K562 (cell line): Measurements from ENCODE around the gene TFF1. TPM values are rescaled to one million over a fixed set of nuclear protein-coding genes. Genes with fewer than 3 reads are reported as not detected.
A peak's percentile ranks its signal among the peaks of the same experiment; 100 is the strongest.

ENCODE experiments used
- ATAC-seq: fragments of 200-7000 bp; cut with Tn5 transposase; 3 replicates; pipeline ENCODE4 v1.9.1; 2020; ENCODE audit warnings: moderate library complexity
- BruUV-seq: library from RNA; stranded (reverse); fragments of 400-500 nt; replicated peaks from 2 replicates; lab custom pipeline; 2021; lab: Mats Ljungman, UMichigan
- CTCF ChIA-PET: fragments of 300-600 bp; formaldehyde crosslinking; extraction: SDS; loops from one replicate; lab custom pipeline; 2021; ENCODE audit warnings: low intra/inter-chr PET ratio; lab: Yijun Ruan, JAX
- POLR2A ChIA-PET: fragments of 300-600, 350-650 bp; sonication (Branson Sonifier 250); formaldehyde crosslinking; extraction: SDS; loops from one replicate; lab custom pipeline; 2021; ENCODE audit warnings: antibody characterized with exemption, inconsistent platforms; lab: Yijun Ruan, JAX
- DNase-seq, 4 experiments: peaks; one replicate each; pipeline versions ENCODE4 v3.0.0 to v3.0.0-alpha.2; 2011 to 2018; ENCODE audit warnings: low spot score in 3 of 4, mixed read lengths in 3 of 4; ENCODE audit errors: extremely low read depth in 1 of 4
- FAIRE-seq: peaks from 2 replicates; lab custom pipeline; 2011; peaks lifted over from hg19 to GRCh38; lab: Jason Lieb, UNC
- H2AFZ ChIP-seq: 2 replicates; pipeline ENCODE4 v1.6.0; 2011; ENCODE audit warnings: low read depth, low read length, control low read depth, inconsistent platforms
- H3K27ac ChIP-seq: fragments of 200-600 bp; 3 replicates; pipeline ENCODE4 v1.8.0; 2011; ENCODE audit warnings: low read depth, mild to moderate bottlenecking, control low read depth, inconsistent platforms, low read length, moderate library complexity, mixed read lengths; ENCODE audit errors: extremely low read depth
- H3K27me3 ChIP-seq, 2 experiments: fragments of 300-600 bp in 1 of 2; 2 replicates in 1 of 2; 3 replicates in 1 of 2; pipeline versions ENCODE4 v1.6.0 to v1.8.0; 2011; ENCODE audit warnings: inconsistent platforms in 2 of 2, low read length in 2 of 2, mild to moderate bottlenecking in 1 of 2, mixed read lengths in 1 of 2, moderate library complexity in 1 of 2; ENCODE audit not compliant: control insufficient read depth in 2 of 2, insufficient read depth in 2 of 2
- H3K36me3 ChIP-seq: fragments of 300-600 bp; 3 replicates; pipeline ENCODE4 v1.8.0; 2011; ENCODE audit warnings: mild to moderate bottlenecking, low read length, inconsistent platforms; ENCODE audit not compliant: control insufficient read depth, insufficient read depth
- H3K4me1 ChIP-seq, 2 experiments: fragments of 200-600 bp in 1 of 2; replicated peaks in 1 of 2; 2 replicates in 1 of 2; 3 replicates in 1 of 2; pipeline versions ENCODE4 v1.5.1 to v1.8.0; 2011; ENCODE audit warnings: inconsistent platforms in 2 of 2, low read length in 2 of 2, mild to moderate bottlenecking in 1 of 2, mixed read lengths in 1 of 2, moderate library complexity in 1 of 2; ENCODE audit not compliant: control insufficient read depth in 2 of 2, insufficient read depth in 2 of 2
- H3K4me2 ChIP-seq: 2 replicates; pipeline ENCODE4 v1.6.1; 2011; ENCODE audit warnings: low read length, control low read depth, inconsistent platforms, mixed read lengths; ENCODE audit not compliant: insufficient read depth
- H3K4me3 ChIP-seq: fragments of 200-600 bp; sonication (generic), shearing (Covaris generic); 2 replicates; pipeline ENCODE4 v1.5.1; 2016; ENCODE audit warnings: control low read depth, inconsistent platforms
- H3K79me2 ChIP-seq: fragments of 200-600 bp; 3 replicates; pipeline ENCODE4 v1.8.0; 2011; ENCODE audit warnings: low read length, inconsistent platforms; ENCODE audit not compliant: control insufficient read depth, insufficient read depth
- H3K9ac ChIP-seq, 2 experiments: 2 replicates each; pipeline versions ENCODE4 v1.6.0 to v1.6.1; 2011; ENCODE audit warnings: low read depth in 2 of 2, low read length in 2 of 2, control low read depth in 1 of 2, inconsistent platforms in 1 of 2, mild to moderate bottlenecking in 1 of 2, mixed read lengths in 1 of 2; ENCODE audit not compliant: insufficient read depth in 1 of 2
- H3K9me1 ChIP-seq: one replicate; pipeline ENCODE4 v1.6.0; 2011; ENCODE audit warnings: inconsistent platforms, mild to moderate bottlenecking, low read length, moderate library complexity; ENCODE audit not compliant: control insufficient read depth, insufficient read depth
- H3K9me3 ChIP-seq: replicated peaks from 2 replicates; pipeline ENCODE4 v1.5.1; 2011; ENCODE audit warnings: low read depth, low read length, inconsistent platforms; ENCODE audit not compliant: control insufficient read depth, insufficient read depth
- H4K20me1 ChIP-seq: replicated peaks from 2 replicates; pipeline ENCODE4 v1.6.1; 2011; ENCODE audit warnings: low read length, inconsistent platforms, mixed read lengths; ENCODE audit not compliant: control insufficient read depth, insufficient read depth
- E4F1 ChIP-seq: fragments of 250-450 bp; sonication (Bioruptor Pico); IDR thresholded peaks from 2 replicates; pipeline ENCODE4 v1.5.0; 2021; ENCODE audit warnings: mild to moderate bottlenecking, borderline replicate concordance
- KDM1A ChIP-seq, 2 experiments: fragments of 450-650 bp; IDR thresholded peaks; 2 replicates each; pipeline ENCODE4 v1.6.1; 2016; ENCODE audit warnings: mild to moderate bottlenecking in 2 of 2
- WGBS: fragments of 100-300 bp; shearing (Covaris generic); methylation state at CpG from one replicate; pipeline ENCODE4 v1.1.6; 2016; ENCODE audit warnings: low coverage, mixed read lengths; ENCODE audit not compliant: insufficient coverage; ENCODE audit errors: missing lambda C conversion rate; 5-methylcytosine and 5-hydroxymethylcytosine counted together
- in situ Hi-C: fragments of 300-500 bp; cut with MboI; formaldehyde crosslinking; loops from 4 replicates; pipeline ENCODE4 v1.15.0; 2018; ENCODE audit warnings: inconsistent platforms, mixed read lengths
- intact Hi-C: fragments of 100-400 bp; cut with micrococcal nuclease; formaldehyde crosslinking; loops from 2 replicates; pipeline ENCODE4 v1.14.2; 2022
- polyA plus RNA-seq, 8 experiments: library from polyadenylated mRNA; depleted of rRNA in 4 of 8; stranded (reverse) in 5 of 8; unstranded in 3 of 8; fragments of >200 nt; fragmentation: Nextera tagmentation in 2 of 8; fragmentation: Illumina TruSeq in 1 of 8; extraction: Ambion mirVana in 2 of 8; extraction: Trizol in 1 of 8; gene quantifications; 2 replicates each; pipeline versions ENCODE4 v1.2.1 to v1.2.3, GENCODE V29; 2011 to 2014; ENCODE audit warnings: inconsistent platforms in 1 of 8, missing spikeins in 1 of 8
- total RNA-seq, 7 experiments: library from RNA; depleted of rRNA in 6 of 7; stranded (reverse); fragments of >200 nt in 6 of 7; fragmentation: Illumina TruSeq in 2 of 7; extraction: Trizol in 2 of 7; gene quantifications; 2 replicates each; pipeline versions ENCODE4 v1.2.1 to v1.2.3, GENCODE V29; 2011 to 2021; ENCODE audit warnings: low replicate concordance in 1 of 7

Gene TFF1
- total and polyA plus RNA-seq, 9 of the 15 experiments (the other 6 are each of a cell fraction or from before 2014, with no cell fraction given): 0.31 TPM; not detected in 8

- no peak for FAIRE-seq
Measured at GRCh38 chr21:42362700-42363099, 3.6 kb downstream of the TFF1 start.

More at GRCh38 chr21:42362700-42363099, 3.6 kb downstream of the TFF1 start:
- Histone ChIP-seq H3K27ac (no peak overlapping the region), H3K9ac (no peak overlapping the region), H4K20me1 (0 out of 2 replicates have a peak, but pooled peaks cover 5% of the 10 kb centered on the region), H3K79me2 (no peaks in the 10 kb centered on the region), H3K27me3 (peaks cover 33 to 75% of the 10 kb centered on the region in 2 experiments), H3K4me2 (no peak overlapping the region), H3K9me3 (no peaks in the 10 kb centered on the region), H3K9me1 (no peaks in the 10 kb centered on the region), H3K36me3 (no peaks in the 10 kb centered on the region), H3K4me3 (no peak overlapping the region), H2AFZ (no peak overlapping the region), H3K4me1 (peaks cover 0 to 5% of the 10 kb centered on the region in 2 experiments; a peak in 3 of 5 replicates)
- under 1% methylated on average over 8 of the region's 9 CpGs for whole genome bisulfite sequencing
- ChIA-PET POLR2A (no interaction called here), CTCF (no interaction called here)
- TF ChIP-seq KDM1A (IDR thresholded peaks at IDR 0.05): peak; percentile 33 to 43; a peak in 2 of 4 replicates
- TF ChIP-seq E4F1: no peak
- no peak for DNase-seq
- BruUV-seq: no TSS peak
- ATAC-seq: no peak
- intact Hi-C loops (loop anchor here (10.0 kb wide), 1 partner anchor 172 kb away; no protein-coding TSS in a partner anchor), in situ Hi-C loops (no loop called here)
